Aorta (tissue), 5 donors: ENCODE data around the gene MMRN2. TPM values are rescaled to one million over a fixed set of nuclear protein-coding genes. Genes with fewer than 3 reads are reported as not detected.
"Not testable (repeated sequence)": the region's sequence is repeated elsewhere in the genome, so short reads cannot be mapped to it uniquely, and the experiment has no call there.

Source experiments
- ATAC-seq: fragments of 200-7000 bp; cut with Tn5 transposase; one replicate; pipeline ENCODE4 v1.9.1; 2022; ENCODE audit warnings: moderate library complexity; ENCODE audit not compliant: low FRiP score
- DNase-seq, 2 donors: peaks; one replicate each; pipeline ENCODE4 v3.0.0-alpha.2; 2020
- H3K27ac ChIP-seq, 2 donors: one replicate each; pipeline ENCODE4 v1.5.1; 2013; ENCODE audit warnings: low read length in 2 of 2, mild to moderate bottlenecking in 2 of 2, moderate library complexity in 2 of 2, control low read depth in 1 of 2, inconsistent platforms in 1 of 2, low read depth in 1 of 2
- H3K27me3 ChIP-seq, 2 donors: one replicate each; pipeline ENCODE4 v1.6.1; 2013; ENCODE audit warnings: control low read depth in 1 of 2, low read length in 1 of 2, mild to moderate bottlenecking in 1 of 2, moderate library complexity in 1 of 2; ENCODE audit not compliant: insufficient read depth in 2 of 2, control insufficient read depth in 1 of 2
- H3K36me3 ChIP-seq, 2 donors: one replicate each; pipeline ENCODE4 v1.6.1; 2013; ENCODE audit warnings: control low read depth in 1 of 2, low read length in 1 of 2, mild to moderate bottlenecking in 1 of 2; ENCODE audit not compliant: insufficient read depth in 2 of 2, control insufficient read depth in 1 of 2
- H3K4me1 ChIP-seq, 2 donors: one replicate each; pipeline ENCODE4 v1.6.1; 2013; ENCODE audit warnings: low read length in 2 of 2, control low read depth in 1 of 2, mild to moderate bottlenecking in 1 of 2, moderate library complexity in 1 of 2; ENCODE audit not compliant: insufficient read depth in 2 of 2, control insufficient read depth in 1 of 2
- H3K4me3 ChIP-seq, 2 donors: one replicate each; pipeline ENCODE4 v1.5.1; 2013; ENCODE audit warnings: low read length in 2 of 2, control low read depth in 1 of 2, mild to moderate bottlenecking in 1 of 2
- H3K9me3 ChIP-seq: one replicate; pipeline ENCODE4 v1.6.1; 2013; ENCODE audit warnings: mild to moderate bottlenecking, low read length; ENCODE audit not compliant: control insufficient read depth
- WGBS, 2 donors: extraction: QIAGEN DNeasy Blood & Tissue Kit; methylation state at CpG; one replicate each; pipeline ENCODE4 v1.1.7; 2013; 5-methylcytosine and 5-hydroxymethylcytosine counted together
- intact Hi-C, 2 donors: fragments of 100-400 bp; cut with DNase I; formaldehyde crosslinking; loops; one replicate each; pipeline versions ENCODE4 v1.14.2 to v1.15.0; 2022
- polyA plus RNA-seq, 2 donors: library from polyadenylated mRNA; stranded (reverse); fragments of 200-250 nt; gene quantifications; one replicate each; pipeline ENCODE4 v1.2.3, GENCODE V29; 2013
- total RNA-seq, 2 donors: library from RNA; stranded (reverse); fragmentation: NEBNext Ultra II Directional; extraction: Animal tissue kit (Norgen Biotek cat#: 25700); gene quantifications; one replicate each; pipeline ENCODE4 v1.2.1, GENCODE V29; 2021
- donor health status: healthy with polysubstance abuse.
- donor health status: Bipolar disorder and iron deficiency.
- donor health status: DM: no; HTN: no; CAD: no.
- donor health status: DM: no; HTN: no; CAD: no.
- donor health status: DM: yes; HTN: yes; CAD: no.

MMRN2 gene
- total and polyA plus RNA-seq, 4 donors, result 0.63 to 85.6 (median 29.5) TPM

- intact Hi-C loops, result loop anchor here in 1 of 2 donors (2.0 kb wide), 1 partner anchor 25 kb away; no protein-coding TSS in a partner anchor
- 90 to 93% methylated on average over 12 to 14 of the region's 14 CpGs for WGBS, 2 donors
- H3K36me3 ChIP-seq, result no peaks in the 10 kb centered on the region
- H3K4me3 ChIP-seq, result no peak overlapping the region
- ATAC-seq (no peak), DNase-seq (no peak)
- H3K27me3 ChIP-seq, result no peaks in the 10 kb centered on the region
- no peaks in the 10 kb centered on the region for H3K9me3 ChIP-seq
- peaks cover 0 to 2% of the 10 kb centered on the region in 2 donors for H3K4me1 ChIP-seq
- no peak overlapping the region for H3K27ac ChIP-seq
Measured at GRCh38 chr10:86941991-86942421, 15.4 kb downstream of the MMRN2 start.

GRCh38 chr10:86941426-86941825, 16.0 kb downstream of the MMRN2 start:
- H3K36me3 ChIP-seq, result no peaks in the 10 kb centered on the region
- intact Hi-C loops, result loop anchor here in 1 of 2 donors (2.0 kb wide), 1 partner anchor 25 kb away; no protein-coding TSS in a partner anchor
- no peak for DNase-seq
- WGBS, 2 donors, result 73 to 76% methylated on average over 2 of the region's 2 CpGs
- H3K27ac ChIP-seq, result no peak overlapping the region
- no peak overlapping the region for H3K4me3 ChIP-seq
- peaks cover 0 to 2% of the 10 kb centered on the region in 2 donors for H3K4me1 ChIP-seq
- H3K27me3 ChIP-seq, result no peaks in the 10 kb centered on the region
- no peak for ATAC-seq
- H3K9me3 ChIP-seq, result no peaks in the 10 kb centered on the region

GRCh38 chr10:86940677-86941076, 16.7 kb downstream of the MMRN2 start:
- Histone ChIP-seq H3K4me3 (no peak overlapping the region), H3K27ac (no peak overlapping the region), H3K27me3 (no peaks in the 10 kb centered on the region), H3K36me3 (no peaks in the 10 kb centered on the region), H3K9me3 (no peaks in the 10 kb centered on the region), H3K4me1 (peaks cover 0 to 2% of the 10 kb centered on the region in 2 donors)
- intact Hi-C loops, result loop anchor here in 1 of 2 donors (2.0 kb wide), 1 partner anchor 26 kb away; no protein-coding TSS in a partner anchor
- DNase-seq, result no peak
- no peak for ATAC-seq
- 86 to 88% methylated on average over 6 of the region's 6 CpGs for WGBS, 2 donors

- H3K4me1 ChIP-seq, H3K36me3 ChIP-seq, ATAC-seq, H3K9me3 ChIP-seq, H3K27ac ChIP-seq, H3K4me3 ChIP-seq, DNase-seq, H3K27me3 ChIP-seq: not testable (repeated sequence)
- intact Hi-C loops, result loop anchor here in 1 of 2 donors (2.0 kb wide), 1 partner anchor 27 kb away; no protein-coding TSS in a partner anchor
- 89 to 92% methylated on average over 16 of the region's 16 CpGs for WGBS, 2 donors
Measured at GRCh38 chr10:86940076-86940475, 17.3 kb downstream of the MMRN2 start.

GRCh38 chr10:86938260-86938659, 19.2 kb downstream of the MMRN2 start:
- H3K9me3 ChIP-seq, result no peaks in the 10 kb centered on the region
- DNase-seq (no peak), ATAC-seq (no peak)
- H3K27me3 ChIP-seq, result no peaks in the 10 kb centered on the region
- H3K27ac ChIP-seq, result no peak overlapping the region
- intact Hi-C loops, result loop anchor here in 1 of 2 donors (2.0 kb wide), 1 partner anchor 23 kb away; no protein-coding TSS in a partner anchor
- no peaks in the 10 kb centered on the region for H3K36me3 ChIP-seq
- 62 to 66% methylated on average over 2 of the region's 2 CpGs for WGBS, 2 donors
- H3K4me3 ChIP-seq, result no peak overlapping the region
- H3K4me1 ChIP-seq, result no peaks in the 10 kb centered on the region

GRCh38 chr10:86937502-86938154, 19.8 kb downstream of the MMRN2 start:
- H3K4me1 ChIP-seq, result no peaks in the 10 kb centered on the region
- intact Hi-C loops, result loop anchor here in 1 of 2 donors (2.0 kb wide), 1 partner anchor 23 kb away; no protein-coding TSS in a partner anchor
- no peak overlapping the region for H3K4me3 ChIP-seq
- DNase-seq, result no peak
- H3K9me3 ChIP-seq, result no peaks in the 10 kb centered on the region
- no peak for ATAC-seq
- no peaks in the 10 kb centered on the region for H3K36me3 ChIP-seq
- peak overlapping the region in 1 of 2 donors; percentile 8 for H3K27ac ChIP-seq
- no peaks in the 10 kb centered on the region for H3K27me3 ChIP-seq
- WGBS, 2 donors, result 67 to 70% methylated on average over 6 of the region's 6 CpGs

- 58 to 61% methylated on average over 13 of the region's 13 CpGs for WGBS, 2 donors
- H3K36me3 ChIP-seq, result no peaks in the 10 kb centered on the region
- no peaks in the 10 kb centered on the region for H3K27me3 ChIP-seq
- ATAC-seq, result no peak
- intact Hi-C loops, result no loop called here
- DNase-seq, result no peak
- peak overlapping the region in 1 of 2 donors; percentile 60 for H3K27ac ChIP-seq
- no peaks in the 10 kb centered on the region for H3K9me3 ChIP-seq
- H3K4me1 ChIP-seq, result no peaks in the 10 kb centered on the region
- H3K4me3 ChIP-seq, result no peak overlapping the region
Measured at GRCh38 chr10:86936661-86937501, 20.5 kb downstream of the MMRN2 start.

- intact Hi-C loops, result not testable (repeated sequence)
Measured at GRCh38 chr10:86934162-86934711, 23.2 kb downstream of the MMRN2 start.

More at GRCh38 chr10:86934162-86934711, 23.2 kb downstream of the MMRN2 start:
- not testable (repeated sequence) for H3K36me3 ChIP-seq, H3K9me3 ChIP-seq, H3K27ac ChIP-seq, H3K27me3 ChIP-seq, ATAC-seq, H3K4me3 ChIP-seq, DNase-seq, H3K4me1 ChIP-seq
- 87 to 90% methylated on average over 6 of the region's 6 CpGs for WGBS, 2 donors
